PC-3 (cell line): ENCODE measurements around the gene ANK3. TPM values are rescaled to one million over a fixed set of nuclear protein-coding genes. Genes with fewer than 3 reads are reported as not detected.
A peak's percentile ranks its signal among the peaks of the same experiment; 100 is the strongest.

ENCODE experiments used
- ATAC-seq: fragments of 200-7000 bp; cut with Tn5 transposase; 2 replicates; pipeline ENCODE4 v1.9.1; 2020; ENCODE audit warnings: mild to moderate bottlenecking, moderate library complexity
- BruUV-seq: library from RNA; stranded (reverse); fragments of 400-500 nt; replicated peaks from 2 replicates; lab custom pipeline; 2021; lab: Mats Ljungman, UMichigan
- CTCF ChIA-PET: fragments of 300-600 bp; sonication (Branson Sonifier 250); formaldehyde crosslinking; loops from one replicate; lab custom pipeline; 2022; ENCODE audit warnings: antibody characterized with exemption; lab: Charles Lee
- POLR2A ChIA-PET: fragments of 300-600 bp; sonication (Branson Sonifier 250); formaldehyde crosslinking; loops from one replicate; lab custom pipeline; 2022; ENCODE audit warnings: antibody characterized with exemption; ENCODE audit not compliant: unreplicated experiment; lab: Charles Lee
- DNase-seq: peaks from one replicate; pipeline ENCODE4 v3.0.0-alpha.2; 2015
- H2AFZ ChIP-seq: fragments of 300-600 bp; sonication (generic); 2 replicates; pipeline ENCODE4 v1.6.0; 2016; ENCODE audit warnings: antibody characterized with exemption, low read length
- H3F3A ChIP-seq: fragments of 300-600 bp; sonication (generic); one replicate; pipeline ENCODE4 v1.6.0; 2017; ENCODE audit warnings: antibody characterized with exemption, low read length, control low read depth, mild to moderate bottlenecking; ENCODE audit not compliant: unreplicated experiment
- H3K27ac ChIP-seq: fragments of 300-600 bp; sonication (generic); 2 replicates; pipeline ENCODE4 v1.5.1; 2016; ENCODE audit warnings: mild to moderate bottlenecking, low read length
- H3K27me3 ChIP-seq: fragments of 300-600 bp; sonication (generic); 2 replicates; pipeline ENCODE4 v1.6.1; 2016; ENCODE audit warnings: low read length, mixed read lengths
- H3K36me3 ChIP-seq: fragments of 300-600 bp; sonication (generic); 2 replicates; pipeline ENCODE4 v1.6.1; 2016; ENCODE audit warnings: low read depth, mixed run types, low read length, mixed read lengths
- H3K4me1 ChIP-seq: fragments of 300-600 bp; sonication (generic); 2 replicates; pipeline ENCODE4 v1.5.1; 2016; ENCODE audit warnings: low read length; ENCODE audit not compliant: insufficient read depth
- H3K4me2 ChIP-seq: fragments of 300-600 bp; sonication (generic); 2 replicates; pipeline ENCODE4 v1.6.0; 2016; ENCODE audit warnings: low read length
- H3K4me3 ChIP-seq: fragments of 300-600 bp; sonication (generic); 2 replicates; pipeline ENCODE4 v1.5.1; 2016; ENCODE audit warnings: mild to moderate bottlenecking, low read length, mixed read lengths
- H3K79me2 ChIP-seq: fragments of 300-600 bp; sonication (generic); 2 replicates; pipeline ENCODE4 v1.6.1; 2017; ENCODE audit warnings: low read length, mixed read lengths
- H3K9ac ChIP-seq: fragments of 300-600 bp; sonication (generic); 2 replicates; pipeline ENCODE4 v1.6.0; 2016; ENCODE audit warnings: mild to moderate bottlenecking, low read length
- H3K9me2 ChIP-seq: fragments of 300-600 bp; sonication (generic); replicated peaks from 2 replicates; pipeline ENCODE4 v1.6.1; 2016; ENCODE audit warnings: mixed run types, low read length, mixed read lengths
- H3K9me3 ChIP-seq: fragments of 300-600 bp; sonication (generic); 2 replicates; pipeline ENCODE4 v1.6.1; 2016; ENCODE audit warnings: low read length, mixed read lengths
- H4K20me1 ChIP-seq: fragments of 300-600 bp; sonication (generic); 2 replicates; pipeline ENCODE4 v1.6.1; 2016; ENCODE audit warnings: low read length, mixed read lengths
- EZH2 ChIP-seq: fragments of 300-600 bp; sonication (generic); IDR thresholded peaks from one replicate; pipeline ENCODE4 v1.6.1; 2017; ENCODE audit warnings: antibody characterized with exemption, mild to moderate bottlenecking, low read length; ENCODE audit not compliant: unreplicated experiment
- EZH2phosphoT487 ChIP-seq: fragments of 300-600 bp; sonication (generic); IDR thresholded peaks from 2 replicates; pipeline ENCODE4 v1.6.1; 2018; ENCODE audit warnings: mild to moderate bottlenecking, antibody characterized with exemption, low read length, borderline replicate concordance
- intact Hi-C: fragments of 100-400 bp; cut with micrococcal nuclease; formaldehyde crosslinking; loops from 2 replicates; pipeline ENCODE4 v1.9.0; 2023
- total RNA-seq: library from RNA; depleted of rRNA; stranded (reverse); fragments of >200 nt; gene quantifications from 2 replicates; pipeline ENCODE4 v1.2.3, GENCODE V29; 2014
- TF ChIP-seq, protein P1 (sequence below): fragments of 300-600 bp; sonication (generic); conservative IDR thresholded peaks from 2 replicates; pipeline ENCODE4 v1.5.1; 2017; ENCODE audit warnings: antibody characterized with exemption, low read depth, mild to moderate bottlenecking, low read length

ANK3 gene
- total RNA-seq, 1 experiment from 2014 or later: 29.5 TPM

DNA sequence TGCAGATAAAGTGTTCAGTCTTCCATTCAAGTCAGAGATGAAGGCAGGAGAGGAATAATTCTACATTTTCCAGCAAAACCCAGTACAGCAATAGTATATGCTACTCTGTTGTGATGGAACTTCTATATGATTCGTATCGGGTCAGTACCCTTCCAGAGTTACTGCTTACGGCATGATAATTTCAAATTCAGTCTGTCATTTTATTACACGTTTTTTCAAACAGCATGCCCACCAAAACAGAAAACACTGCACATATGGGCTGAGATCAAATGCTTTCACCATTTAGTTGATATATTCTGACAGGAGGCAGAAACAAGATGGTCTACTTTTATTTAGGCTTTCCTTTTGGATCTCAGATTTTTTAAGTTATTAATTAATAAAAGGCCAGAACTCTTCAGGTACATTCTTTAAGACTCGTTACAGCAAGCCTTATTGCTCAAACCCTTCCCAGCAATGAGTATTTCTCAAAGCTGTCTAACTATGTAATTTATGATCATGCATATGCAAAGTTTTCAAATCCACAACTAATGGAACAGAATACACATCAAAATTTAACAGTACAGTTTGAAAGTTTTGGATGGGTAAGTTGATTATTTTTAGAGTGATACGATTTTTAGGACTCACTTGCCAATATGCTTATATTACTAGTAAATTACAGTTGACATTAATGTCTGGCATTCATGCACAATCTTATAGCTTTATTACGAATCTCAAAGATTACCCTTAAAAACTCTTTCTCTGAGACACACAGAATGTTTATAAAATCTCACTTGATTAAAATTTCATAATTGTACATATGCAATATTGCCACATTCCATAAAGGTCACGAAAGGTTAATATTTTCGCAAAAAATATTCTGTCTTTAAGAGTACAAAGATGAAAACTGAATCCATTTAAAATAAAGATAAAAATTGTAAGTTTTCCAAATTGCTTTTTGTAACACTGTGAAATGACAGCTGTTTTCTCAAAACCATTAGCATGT is 91.0 kb downstream of the ANK3 start:
- no peaks in the 10 kb centered on the region for H3F3A ChIP-seq
- no peaks in the 10 kb centered on the region for H3K27me3 ChIP-seq
- no peak overlapping the region for H3K4me3 ChIP-seq
- no peaks in the 10 kb centered on the region for H3K79me2 ChIP-seq
- H3K4me1 ChIP-seq: peaks cover 6% of the 10 kb centered on the region; the same call in 1 of the 2 replicates
- H3K9me3 ChIP-seq: no peaks in the 10 kb centered on the region
- no peaks in the 10 kb centered on the region for H3K9me2 ChIP-seq
- BruUV-seq: no TSS peak
- H2AFZ ChIP-seq: no peak overlapping the region
- ChIA-PET CTCF (no interaction called here), POLR2A (no interaction called here)
- H4K20me1 ChIP-seq: no peaks in the 10 kb centered on the region
- TF ChIP-seq, protein P1, sequence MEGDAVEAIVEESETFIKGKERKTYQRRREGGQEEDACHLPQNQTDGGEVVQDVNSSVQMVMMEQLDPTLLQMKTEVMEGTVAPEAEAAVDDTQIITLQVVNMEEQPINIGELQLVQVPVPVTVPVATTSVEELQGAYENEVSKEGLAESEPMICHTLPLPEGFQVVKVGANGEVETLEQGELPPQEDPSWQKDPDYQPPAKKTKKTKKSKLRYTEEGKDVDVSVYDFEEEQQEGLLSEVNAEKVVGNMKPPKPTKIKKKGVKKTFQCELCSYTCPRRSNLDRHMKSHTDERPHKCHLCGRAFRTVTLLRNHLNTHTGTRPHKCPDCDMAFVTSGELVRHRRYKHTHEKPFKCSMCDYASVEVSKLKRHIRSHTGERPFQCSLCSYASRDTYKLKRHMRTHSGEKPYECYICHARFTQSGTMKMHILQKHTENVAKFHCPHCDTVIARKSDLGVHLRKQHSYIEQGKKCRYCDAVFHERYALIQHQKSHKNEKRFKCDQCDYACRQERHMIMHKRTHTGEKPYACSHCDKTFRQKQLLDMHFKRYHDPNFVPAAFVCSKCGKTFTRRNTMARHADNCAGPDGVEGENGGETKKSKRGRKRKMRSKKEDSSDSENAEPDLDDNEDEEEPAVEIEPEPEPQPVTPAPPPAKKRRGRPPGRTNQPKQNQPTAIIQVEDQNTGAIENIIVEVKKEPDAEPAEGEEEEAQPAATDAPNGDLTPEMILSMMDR: no peak
- TF ChIP-seq EZH2 (no peak), EZH2phosphoT487 (no peak)
- H3K36me3 ChIP-seq: no peaks in the 10 kb centered on the region
- H3K4me2 ChIP-seq: no peak overlapping the region
- no peak for DNase-seq
- no peak overlapping the region for H3K9ac ChIP-seq
- no peak for ATAC-seq
- H3K27ac ChIP-seq: no peak overlapping the region
- intact Hi-C loops: no loop called here

- Histone ChIP-seq H3K4me1 (peaks cover 6% of the 10 kb centered on the region; the same call in 1 of the 2 replicates), H3K27me3 (no peaks in the 10 kb centered on the region), H3K9ac (no peak overlapping the region), H3K9me3 (no peaks in the 10 kb centered on the region), H3K27ac (no peak overlapping the region), H3K36me3 (no peaks in the 10 kb centered on the region), H4K20me1 (no peaks in the 10 kb centered on the region), H3K4me2 (no peak overlapping the region), H3K79me2 (no peaks in the 10 kb centered on the region), H3K9me2 (no peaks in the 10 kb centered on the region), H3F3A (no peaks in the 10 kb centered on the region), H3K4me3 (no peak overlapping the region), H2AFZ (no peak overlapping the region)
- ATAC-seq (peak; percentile 23), DNase-seq (no peak)
- BruUV-seq: no TSS peak
- no peak for TF ChIP-seq EZH2phosphoT487
- TF ChIP-seq EZH2: no peak
- TF ChIP-seq, protein P1: no peak
- ChIA-PET CTCF (no interaction called here), POLR2A (no interaction called here)
- intact Hi-C loops: no loop called here
Observed at GRCh38 chr10:60296073-60296472, 93.6 kb downstream of the ANK3 start.
